ENCODE measurements around the gene MVB12B. TPM values are rescaled to one million over a fixed set of nuclear protein-coding genes. Genes with fewer than 3 reads are reported as not detected.

MVB12B gene
- polyA plus RNA-seq, 1 donor from 2014 or later: 39.5 TPM

- Histone ChIP-seq H3K9me3 (ENCODE audit: low read length) (no peaks in the 10 kb centered on the region), H3F3A (ENCODE audit: insufficient read depth, low read length, poor library complexity, severe bottlenecking) (no peaks in the 10 kb centered on the region), H3K27ac (ENCODE audit: low read length) (no peak overlapping the region), H3K4me2 (ENCODE audit: low read length) (no peak overlapping the region), H3K9me2 (ENCODE audit: insufficient read depth, low read length) (no peaks in the 10 kb centered on the region), H3K79me2 (replicated peaks; ENCODE audit: insufficient read depth, low read length) (no peaks in the 10 kb centered on the region), H2AFZ (ENCODE audit: low read depth, low read length) (no peak overlapping the region), H3K9ac (ENCODE audit: low read length) (no peak overlapping the region), H3K4me3 (ENCODE audit: low read length) (peak overlapping the region; percentile 50), H3K36me3 (ENCODE audit: insufficient read depth, low read length) (no peaks in the 10 kb centered on the region), H4K20me1 (ENCODE audit: insufficient read depth) (peaks cover 4% of the 10 kb centered on the region), H3K27me3 (ENCODE audit: insufficient read depth, low read depth, low read length) (peaks cover 14% of the 10 kb centered on the region)
- TF ChIP-seq EP300 (conservative IDR thresholded peaks at IDR 0.05; ENCODE audit: poor library complexity, severe bottlenecking) (no peak), POLR2AphosphoS5 (IDR thresholded peaks at IDR 0.05) (no peak)
Observed at GRCh38 chr9:126499911-126500599, 173.4 kb downstream of the MVB12B start.

DNA sequence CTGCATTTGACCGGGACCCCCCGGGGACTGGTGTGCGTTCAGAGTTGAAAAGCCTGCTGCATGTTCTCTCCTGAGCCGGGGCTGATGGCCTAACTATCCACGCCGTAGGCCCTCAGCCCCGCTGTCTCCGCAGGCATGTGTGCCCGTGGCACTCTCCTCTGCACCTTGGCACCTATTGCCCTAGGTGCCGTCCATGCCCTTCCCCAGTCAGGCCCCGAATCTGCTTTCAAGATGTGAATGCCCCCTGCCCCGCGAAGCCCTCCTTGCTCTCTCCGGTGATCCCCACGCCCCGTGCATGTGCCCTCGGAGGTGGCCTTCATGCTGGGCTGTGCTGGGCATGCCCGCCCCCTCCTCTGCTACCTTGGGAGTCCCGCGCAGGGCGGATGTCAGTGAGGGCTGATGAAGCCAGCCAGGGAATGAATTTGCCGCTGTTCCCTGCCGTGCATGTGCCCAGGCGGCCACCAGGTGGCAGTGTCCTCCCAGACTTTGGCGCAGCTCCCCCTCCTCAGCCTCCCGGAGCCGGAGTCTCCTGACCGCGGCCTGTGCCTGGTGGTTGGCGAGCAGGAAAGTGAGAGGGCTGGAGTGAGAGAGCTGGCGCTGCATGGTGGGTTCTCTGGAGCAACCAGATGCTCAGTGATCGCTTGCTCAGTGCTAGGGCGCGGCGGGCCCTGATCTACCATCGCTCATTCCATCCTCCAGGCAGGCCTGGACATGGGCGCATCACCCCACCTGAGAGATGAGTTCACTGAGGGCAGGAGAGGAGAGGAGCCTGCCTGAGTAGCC lies 174.2 kb downstream of the MVB12B start:
- no peaks in the 10 kb centered on the region for H3F3A ChIP-seq (ENCODE audit: insufficient read depth, low read length, poor library complexity, severe bottlenecking)

DNA sequence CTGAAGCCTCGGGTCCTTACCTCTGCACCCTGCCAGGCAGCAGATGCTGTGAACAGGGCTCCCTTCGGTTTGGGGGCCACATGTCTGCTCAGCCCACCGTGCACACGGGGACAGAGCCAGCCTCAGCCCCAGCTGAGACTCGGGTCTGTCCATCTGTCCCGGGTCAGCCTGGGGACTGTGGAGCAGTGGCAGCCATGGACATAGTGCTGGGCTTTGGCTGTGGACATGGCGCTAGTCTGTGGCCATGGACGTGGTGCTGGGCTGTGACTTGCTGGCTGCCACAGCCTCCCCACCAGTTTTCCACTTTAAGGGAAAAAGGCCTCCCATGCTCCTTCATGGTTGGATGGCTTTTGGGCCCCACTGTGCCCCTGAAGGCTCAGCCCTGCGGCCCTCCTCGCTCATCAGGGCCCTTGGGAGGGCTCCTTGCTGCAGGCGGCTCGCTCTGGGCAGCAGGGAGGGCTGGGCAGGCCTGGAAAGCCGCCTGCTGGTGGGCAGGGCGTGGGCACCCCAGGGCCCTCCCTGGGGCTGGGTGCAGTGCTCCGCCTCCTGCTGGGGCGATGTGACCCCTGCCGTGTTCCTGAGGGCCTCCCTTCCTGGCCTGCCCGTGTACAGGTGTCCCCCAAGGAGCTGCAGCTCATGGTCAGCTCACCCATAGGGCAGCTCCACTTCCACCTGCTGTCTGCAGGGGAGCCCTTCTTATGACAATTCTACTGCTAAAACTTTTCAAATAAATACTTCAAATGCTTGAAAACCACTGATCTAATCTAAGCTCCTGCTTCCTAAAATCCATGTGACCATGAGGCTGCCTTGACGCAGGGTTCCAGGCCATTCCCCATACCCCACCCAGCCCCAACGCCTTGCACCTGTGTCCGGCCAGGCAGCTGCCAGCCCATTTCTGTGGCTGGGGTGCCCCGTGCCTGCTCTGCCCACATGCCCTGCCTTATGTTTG lies 175.0 kb downstream of the MVB12B start:
- H3K36me3 ChIP-seq (ENCODE audit: insufficient read depth, low read length): no peaks in the 10 kb centered on the region
- H3K27ac ChIP-seq (ENCODE audit: low read length): no peak overlapping the region
- H4K20me1 ChIP-seq (ENCODE audit: insufficient read depth): peaks cover 4% of the 10 kb centered on the region
- no peak overlapping the region for H2AFZ ChIP-seq (ENCODE audit: low read depth, low read length)
- no peak overlapping the region for H3K4me2 ChIP-seq (ENCODE audit: low read length)
- H3K9ac ChIP-seq (ENCODE audit: low read length): no peak overlapping the region
- peaks cover 14% of the 10 kb centered on the region for H3K27me3 ChIP-seq (ENCODE audit: insufficient read depth, low read depth, low read length)
- H3K9me2 ChIP-seq (ENCODE audit: insufficient read depth, low read length): no peaks in the 10 kb centered on the region
- H3K9me3 ChIP-seq (ENCODE audit: low read length): no peaks in the 10 kb centered on the region
- H3K79me2 ChIP-seq (replicated peaks; ENCODE audit: insufficient read depth, low read length): no peaks in the 10 kb centered on the region
- H3K4me3 ChIP-seq (ENCODE audit: low read length): no peak overlapping the region
- H3F3A ChIP-seq (ENCODE audit: insufficient read depth, low read length, poor library complexity, severe bottlenecking): no peaks in the 10 kb centered on the region
- TF ChIP-seq POLR2AphosphoS5 (IDR thresholded peaks at IDR 0.05): no peak
- no peak for TF ChIP-seq EP300 (conservative IDR thresholded peaks at IDR 0.05; ENCODE audit: poor library complexity, severe bottlenecking)
- no peak for TF ChIP-seq MXI1 (conservative IDR thresholded peaks at IDR 0.05; ENCODE audit: poor library complexity, severe bottlenecking)
- TF ChIP-seq RAD21 (conservative IDR thresholded peaks at IDR 0.05): no peak
- TF ChIP-seq, protein P1, sequence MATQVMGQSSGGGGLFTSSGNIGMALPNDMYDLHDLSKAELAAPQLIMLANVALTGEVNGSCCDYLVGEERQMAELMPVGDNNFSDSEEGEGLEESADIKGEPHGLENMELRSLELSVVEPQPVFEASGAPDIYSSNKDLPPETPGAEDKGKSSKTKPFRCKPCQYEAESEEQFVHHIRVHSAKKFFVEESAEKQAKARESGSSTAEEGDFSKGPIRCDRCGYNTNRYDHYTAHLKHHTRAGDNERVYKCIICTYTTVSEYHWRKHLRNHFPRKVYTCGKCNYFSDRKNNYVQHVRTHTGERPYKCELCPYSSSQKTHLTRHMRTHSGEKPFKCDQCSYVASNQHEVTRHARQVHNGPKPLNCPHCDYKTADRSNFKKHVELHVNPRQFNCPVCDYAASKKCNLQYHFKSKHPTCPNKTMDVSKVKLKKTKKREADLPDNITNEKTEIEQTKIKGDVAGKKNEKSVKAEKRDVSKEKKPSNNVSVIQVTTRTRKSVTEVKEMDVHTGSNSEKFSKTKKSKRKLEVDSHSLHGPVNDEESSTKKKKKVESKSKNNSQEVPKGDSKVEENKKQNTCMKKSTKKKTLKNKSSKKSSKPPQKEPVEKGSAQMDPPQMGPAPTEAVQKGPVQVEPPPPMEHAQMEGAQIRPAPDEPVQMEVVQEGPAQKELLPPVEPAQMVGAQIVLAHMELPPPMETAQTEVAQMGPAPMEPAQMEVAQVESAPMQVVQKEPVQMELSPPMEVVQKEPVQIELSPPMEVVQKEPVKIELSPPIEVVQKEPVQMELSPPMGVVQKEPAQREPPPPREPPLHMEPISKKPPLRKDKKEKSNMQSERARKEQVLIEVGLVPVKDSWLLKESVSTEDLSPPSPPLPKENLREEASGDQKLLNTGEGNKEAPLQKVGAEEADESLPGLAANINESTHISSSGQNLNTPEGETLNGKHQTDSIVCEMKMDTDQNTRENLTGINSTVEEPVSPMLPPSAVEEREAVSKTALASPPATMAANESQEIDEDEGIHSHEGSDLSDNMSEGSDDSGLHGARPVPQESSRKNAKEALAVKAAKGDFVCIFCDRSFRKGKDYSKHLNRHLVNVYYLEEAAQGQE (IDR thresholded peaks at IDR 0.05; ENCODE audit: borderline replicate concordance): no peak
- TF ChIP-seq EZH2 (IDR thresholded peaks at IDR 0.05; ENCODE audit: borderline replicate concordance, insufficient read depth, low read length, poor library complexity, severe bottlenecking): no peak

More for the DNA sequence above, 174.2 kb downstream of the MVB12B start:
- no peak overlapping the region for H3K4me2 ChIP-seq (ENCODE audit: low read length)
- H3K9me3 ChIP-seq (ENCODE audit: low read length): no peaks in the 10 kb centered on the region
- no peaks in the 10 kb centered on the region for H3K9me2 ChIP-seq (ENCODE audit: insufficient read depth, low read length)
- peaks cover 14% of the 10 kb centered on the region for H3K27me3 ChIP-seq (ENCODE audit: insufficient read depth, low read depth, low read length)
- TF ChIP-seq CTCF (IDR thresholded peaks at IDR 0.05; ENCODE audit: poor library complexity, severe bottlenecking) (peak; percentile 98), EZH2 (IDR thresholded peaks at IDR 0.05; ENCODE audit: borderline replicate concordance, insufficient read depth, low read length, poor library complexity, severe bottlenecking) (no peak), RAD21 (conservative IDR thresholded peaks at IDR 0.05) (peak; percentile 97), SMC3 (conservative IDR thresholded peaks at IDR 0.05; ENCODE audit: poor library complexity) (peak; percentile 98), MXI1 (conservative IDR thresholded peaks at IDR 0.05; ENCODE audit: poor library complexity, severe bottlenecking) (peak; percentile 42)
- H3K36me3 ChIP-seq (ENCODE audit: insufficient read depth, low read length): no peaks in the 10 kb centered on the region
- no peak overlapping the region for H3K9ac ChIP-seq (ENCODE audit: low read length)
- peaks cover 4% of the 10 kb centered on the region for H4K20me1 ChIP-seq (ENCODE audit: insufficient read depth)
- H3K4me3 ChIP-seq (ENCODE audit: low read length): no peak overlapping the region
- H2AFZ ChIP-seq (ENCODE audit: low read depth, low read length): no peak overlapping the region
- H3K27ac ChIP-seq (ENCODE audit: low read length): no peak overlapping the region
- no peaks in the 10 kb centered on the region for H3K79me2 ChIP-seq (replicated peaks; ENCODE audit: insufficient read depth, low read length)
